Esophagus squamous epithelium (tissue), 4 donors: ENCODE results near the gene SCYGR8.

ENCODE experiments used
- CTCF ChIP-seq, 6 experiments: fragments of 450-650 bp in 4 of 6; fragments of 200-600 bp in 2 of 6; sonication (generic) in 2 of 6; IDR thresholded peaks; one replicate each; pipeline ENCODE4 v1.5.1; 2016 to 2019; ENCODE audit warnings: antibody characterized with exemption in 6 of 6, mild to moderate bottlenecking in 4 of 6, moderate library complexity in 4 of 6
- POLR2A ChIP-seq, 4 donors: fragments of 450-650 bp; IDR thresholded peaks; one replicate each; pipeline ENCODE4 v1.6.1; 2017; ENCODE audit warnings: antibody characterized with exemption in 4 of 4, mild to moderate bottlenecking in 4 of 4, moderate library complexity in 3 of 4

GRCh38 chr2:227789803-227790202 lies 44.1 kb downstream of the SCYGR8 start:
- no peak for TF ChIP-seq CTCF (IDR thresholded peaks at IDR 0.05)
- TF ChIP-seq POLR2A (IDR thresholded peaks at IDR 0.05): no peak
